CD4-positive, alpha-beta T cell treated with Interleukin-4 for 4 hours (primary cell): ENCODE measurements around the gene PIGX.

Source experiments
- DNase-seq: peaks from one replicate; pipeline ENCODE4 v3.0.0-alpha.2; 2020

The PIGX gene

GRCh38 chr3:196763179-196763578 lies 51.0 kb downstream of the PIGX start:
- DNase-seq = no peak

- DNase-seq = no peak
These were observed 53.3 kb downstream of the PIGX start for GRCh38 chr3:196765454-196765853.

GRCh38 chr3:196771067-196771466 lies 58.9 kb downstream of the PIGX start:
- DNase-seq = no peak

GRCh38 chr3:196772102-196772501 lies 59.9 kb downstream of the PIGX start:
- no peak for DNase-seq

GRCh38 chr3:196772897-196773296 lies 60.7 kb downstream of the PIGX start:
- no peak for DNase-seq

- no peak for DNase-seq
These were observed 62.1 kb downstream of the PIGX start for GRCh38 chr3:196774191-196774820.

- DNase-seq = no peak
These were observed 62.8 kb downstream of the PIGX start for GRCh38 chr3:196774848-196775422.

GRCh38 chr3:196775938-196776337 lies 63.8 kb downstream of the PIGX start:
- no peak for DNase-seq

GRCh38 chr3:196777836-196778235 lies 65.7 kb downstream of the PIGX start:
- no peak for DNase-seq

GRCh38 chr3:196778755-196779154 lies 66.6 kb downstream of the PIGX start:
- no peak for DNase-seq

- DNase-seq = no peak
These were observed 70.3 kb downstream of the PIGX start for GRCh38 chr3:196782511-196782910.
